ENCODE results near the gene ZNF107.
"Not testable (repeated sequence)": the region's sequence is repeated elsewhere in the genome, so short reads cannot be mapped to it uniquely, and the experiment has no call there.

The ZNF107 gene

GRCh38 chr7:64651203-64651602 is 14.7 kb upstream of the ZNF107 start:
- no peak for DNase-seq

- DNase-seq: no peak
Observed at GRCh38 chr7:64651632-64652165, 14.2 kb upstream of the ZNF107 start.

- no peak for DNase-seq
Observed at GRCh38 chr7:64653721-64654401, 12.1 kb upstream of the ZNF107 start.

DNA sequence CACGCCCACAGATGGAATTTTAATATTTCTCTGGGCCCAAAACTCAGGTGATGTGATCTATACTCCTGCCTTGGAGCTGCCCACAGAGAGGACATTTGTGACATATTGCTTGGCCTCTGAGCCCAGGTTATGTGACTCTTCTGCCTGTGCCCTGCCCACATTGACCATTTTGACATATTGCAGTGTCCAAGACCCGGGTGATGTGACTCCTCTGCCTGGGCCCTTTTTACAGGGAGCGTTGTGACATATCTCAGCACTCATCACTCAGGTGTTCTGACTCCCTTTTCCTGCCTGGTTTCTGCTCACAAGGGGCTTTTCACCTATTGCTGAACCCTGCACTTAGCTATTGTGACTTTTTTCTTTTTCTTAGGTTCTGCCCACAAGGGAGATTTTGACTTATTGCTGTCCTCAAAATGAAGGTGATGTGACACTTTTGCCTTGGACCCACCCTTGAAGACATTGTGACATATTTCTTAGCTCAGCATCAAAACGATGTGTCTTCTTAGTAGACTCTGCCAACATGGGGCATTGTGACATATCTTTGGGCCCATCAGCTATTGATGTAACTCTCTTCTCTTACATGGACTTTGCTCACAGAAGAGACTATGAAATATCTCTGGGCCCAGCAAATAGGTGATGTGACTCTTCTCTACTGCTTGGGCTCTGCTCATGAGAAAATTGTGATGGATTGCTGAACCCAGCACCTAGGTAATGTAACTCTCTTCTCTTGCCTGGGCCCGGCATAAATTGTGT is 11.0 kb upstream of the ZNF107 start:
- no peak for DNase-seq

DNA sequence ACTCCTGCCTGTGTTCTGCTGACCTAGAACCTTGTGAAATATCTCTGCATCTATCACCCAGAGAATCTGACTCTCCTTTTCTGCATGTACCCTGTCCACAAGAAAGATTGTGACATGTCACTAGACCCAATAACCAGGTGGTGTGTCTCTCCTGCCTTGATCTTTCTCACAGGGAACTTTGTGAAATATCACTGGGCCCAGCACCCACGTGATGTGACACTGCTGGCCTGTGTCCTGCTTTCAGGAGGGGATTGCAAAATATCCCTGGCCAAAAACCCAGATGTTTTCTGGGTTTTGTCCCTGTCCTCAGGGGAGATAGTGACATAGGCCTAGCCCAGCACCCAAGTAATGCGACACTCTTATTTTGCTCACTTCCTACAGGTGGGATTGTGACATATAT is 10.1 kb upstream of the ZNF107 start:
- DNase-seq: no peak

DNA sequence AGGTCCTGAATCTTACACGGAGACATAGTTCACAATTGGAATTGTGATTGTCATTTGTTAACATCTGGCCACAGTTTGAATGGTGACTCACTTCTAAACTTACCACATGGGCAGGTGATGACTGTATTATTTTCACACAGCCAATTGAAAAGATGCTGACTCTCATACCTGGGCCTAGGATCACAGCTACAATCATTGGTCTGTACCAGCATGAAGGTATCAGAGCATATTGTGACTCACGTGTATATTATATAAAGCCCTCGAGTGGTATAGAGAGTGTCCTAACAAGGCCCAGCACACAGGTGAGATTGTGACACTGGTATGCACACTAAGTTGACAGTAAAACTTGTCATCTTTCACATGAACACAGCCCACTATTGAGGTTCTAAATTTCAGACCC is 9.4 kb upstream of the ZNF107 start:
- DNase-seq: no peak

- DNase-seq: not testable (repeated sequence)
Observed at GRCh38 chr7:64662091-64662490, 3.8 kb upstream of the ZNF107 start.

- no peak for DNase-seq
Observed at GRCh38 chr7:64666663-64667050, 724 bp downstream of the ZNF107 start.

- no peak for DNase-seq
Observed at GRCh38 chr7:64667311-64667710, 1.4 kb downstream of the ZNF107 start.

GRCh38 chr7:64672414-64672813 is 6.5 kb downstream of the ZNF107 start:
- DNase-seq: no peak

DNA sequence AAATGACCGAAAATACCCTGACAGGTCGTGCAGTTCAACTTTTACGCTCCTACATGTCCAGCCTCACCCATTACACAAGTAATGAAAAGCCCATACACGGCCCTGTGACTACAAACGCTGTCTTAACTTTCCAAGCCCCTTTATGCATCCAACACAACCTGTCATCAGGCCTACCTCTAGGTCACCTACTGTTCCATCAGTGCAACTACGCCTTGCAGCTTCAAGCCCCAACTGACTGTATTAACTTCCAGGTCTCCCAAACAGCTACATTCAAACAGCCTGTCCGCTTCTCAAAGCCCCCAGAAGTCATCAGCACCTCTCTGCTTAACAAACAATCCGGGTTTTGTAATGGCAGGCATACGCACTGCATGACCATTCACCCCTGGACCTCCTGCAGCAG is 19.2 kb downstream of the ZNF107 start:
- DNase-seq: no peak

- no peak for DNase-seq
Observed at GRCh38 chr7:64685741-64686140, 19.8 kb downstream of the ZNF107 start.

GRCh38 chr7:64686493-64687184 is 20.7 kb downstream of the ZNF107 start:
- DNase-seq: no peak

DNA sequence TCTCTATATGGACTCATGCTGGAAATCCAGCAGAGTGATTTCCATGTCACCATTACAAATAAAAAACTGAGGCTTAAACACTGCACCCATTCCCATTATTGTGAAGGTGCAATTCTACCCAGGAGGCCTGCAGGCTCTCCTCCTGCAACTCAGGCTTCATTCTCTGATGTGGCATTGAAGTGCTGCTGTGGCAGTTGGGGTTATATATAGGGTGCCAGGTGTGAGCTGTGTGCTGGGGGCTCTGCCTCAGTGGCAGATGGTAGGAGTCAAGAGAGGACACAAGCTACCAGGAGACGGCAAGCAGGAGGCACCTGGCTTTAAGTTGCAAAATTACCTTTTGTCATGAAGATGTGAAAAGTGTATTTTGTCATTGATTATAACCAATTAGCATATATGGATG is 21.3 kb downstream of the ZNF107 start:
- DNase-seq: no peak

GRCh38 chr7:64688988-64689387 is 23.1 kb downstream of the ZNF107 start:
- no peak for DNase-seq

- no peak for DNase-seq
Observed at GRCh38 chr7:64691831-64692230, 25.9 kb downstream of the ZNF107 start.

GRCh38 chr7:64697863-64698262 is 31.9 kb downstream of the ZNF107 start:
- not testable (repeated sequence) for DNase-seq

GRCh38 chr7:64706625-64707292 is 40.8 kb downstream of the ZNF107 start:
- DNase-seq: no peak

DNA sequence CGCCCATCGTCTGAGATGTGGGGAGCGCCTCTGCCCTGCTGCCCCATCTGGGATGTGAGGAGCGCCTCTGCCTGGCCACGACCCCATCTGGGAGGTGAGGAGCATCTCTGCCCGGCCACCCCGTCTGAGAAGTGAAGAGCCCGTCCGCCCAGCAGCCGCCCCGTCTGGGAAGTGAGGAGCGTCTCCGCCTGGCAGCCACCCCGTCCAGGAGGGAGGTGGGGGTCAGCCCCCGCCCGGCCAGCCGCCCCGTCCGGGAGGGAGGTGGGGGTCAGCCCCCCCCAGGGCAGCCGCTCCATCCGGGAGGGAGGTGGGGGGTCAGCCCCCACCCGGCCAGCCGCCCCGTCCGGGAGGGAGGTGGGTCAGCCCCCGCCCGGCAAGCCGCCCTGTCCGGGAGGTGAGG is 52.0 kb downstream of the ZNF107 start:
- not testable (repeated sequence) for DNase-seq

- DNase-seq: no peak
Observed at GRCh38 chr7:64729089-64729848, 63.3 kb downstream of the ZNF107 start.

- DNase-seq: no peak
Observed at GRCh38 chr7:64733550-64734240, 67.8 kb downstream of the ZNF107 start.

GRCh38 chr7:64736575-64736974 is 70.6 kb downstream of the ZNF107 start:
- no peak for DNase-seq
